Cardiac fibroblast (primary cell): ENCODE measurements around the gene CPPED1.
A peak's percentile ranks its signal among the peaks of the same experiment; 100 is the strongest.

Source experiments
- DNase-seq, 2 donors: peaks; one replicate each; pipeline versions ENCODE4 v3.0.0 to v3.0.0-alpha.2; 2010; ENCODE audit warnings: low read depth in 2 of 2
- H3K4me3 ChIP-seq, 2 donors: replicated peaks in 1 of 2; 1 replicate in 1 of 2; 2 replicates in 1 of 2; pipeline ENCODE4 v1.5.1; 2011; ENCODE audit warnings: low read depth in 2 of 2, low read length in 2 of 2, mild to moderate bottlenecking in 2 of 2, moderate library complexity in 1 of 2
- CTCF ChIP-seq: IDR thresholded peaks from one replicate; pipeline ENCODE4 v1.5.1; 2011; ENCODE audit warnings: low read depth, mild to moderate bottlenecking, low read length, inconsistent platforms

CPPED1 gene

DNA sequence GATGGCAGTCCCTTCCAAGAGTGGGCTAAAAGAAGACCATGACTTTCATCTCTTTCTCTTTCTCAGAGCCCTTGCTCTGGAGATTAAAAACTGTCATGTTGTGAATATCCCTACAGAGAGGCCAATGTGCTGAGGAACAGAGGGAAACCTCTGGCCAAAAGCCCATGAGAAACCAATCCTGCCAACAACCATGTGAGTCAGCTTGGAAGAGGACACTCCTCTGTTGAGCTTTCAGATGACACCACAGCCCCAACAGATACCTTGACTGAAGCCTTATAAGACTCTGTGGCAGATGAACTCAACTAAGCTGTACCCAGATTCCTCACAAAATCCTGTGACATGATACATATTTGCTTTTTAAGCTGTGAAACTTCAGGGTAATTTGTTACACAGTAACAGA, 19.6 kb downstream of the CPPED1 start:
- peak; percentile 35 to 48 for DNase-seq
- no peak for TF ChIP-seq CTCF

DNA sequence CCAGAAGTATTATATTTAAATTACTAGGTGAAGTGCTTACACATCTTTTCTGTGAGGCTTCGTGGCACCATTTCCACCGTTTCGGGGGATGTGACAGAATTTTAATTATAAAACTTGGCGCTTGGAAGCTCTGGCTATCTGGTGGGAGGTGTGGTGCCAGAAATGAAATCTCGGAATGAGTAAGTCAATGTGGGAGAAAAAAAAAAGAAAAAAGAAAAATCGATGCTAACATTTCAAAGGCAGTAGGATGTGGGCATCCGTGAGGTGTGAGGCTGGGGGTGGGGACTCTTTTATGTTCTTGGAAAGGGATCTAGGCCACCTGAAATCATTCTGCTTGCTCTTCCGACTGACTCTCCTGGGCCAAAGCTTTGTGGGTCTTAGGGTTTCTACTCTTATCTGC, 21.9 kb downstream of the CPPED1 start:
- no peak for TF ChIP-seq CTCF
- H3K4me3 ChIP-seq = no peak overlapping the region
- DNase-seq = no peak

More for the DNA sequence above, 19.6 kb downstream of the CPPED1 start:
- no peak overlapping the region for H3K4me3 ChIP-seq

DNA sequence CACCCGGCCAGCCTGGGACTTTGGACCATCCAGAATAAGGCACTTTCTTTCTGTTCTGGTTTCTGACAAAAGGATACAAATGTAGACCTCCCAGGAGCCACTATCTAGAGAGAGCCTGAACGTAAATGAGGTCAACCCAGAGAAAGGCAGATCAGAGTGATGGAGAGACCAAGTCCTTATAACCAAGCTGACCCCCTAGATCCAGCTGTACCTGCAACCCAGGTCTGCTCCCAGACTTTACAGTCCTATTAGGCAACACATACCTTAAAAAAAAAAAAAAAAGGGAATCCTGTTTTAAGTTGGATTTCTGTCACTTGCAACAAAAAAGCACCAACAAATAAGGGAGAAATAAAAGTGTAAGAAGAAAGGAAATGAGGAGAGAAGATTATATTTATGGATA, 23.2 kb downstream of the CPPED1 start:
- DNase-seq = no peak
- H3K4me3 ChIP-seq = no peak overlapping the region
- no peak for TF ChIP-seq CTCF

GRCh38 chr16:12778726-12779125, 25.0 kb downstream of the CPPED1 start:
- H3K4me3 ChIP-seq = no peak overlapping the region
- no peak for TF ChIP-seq CTCF
- DNase-seq = no peak

DNA sequence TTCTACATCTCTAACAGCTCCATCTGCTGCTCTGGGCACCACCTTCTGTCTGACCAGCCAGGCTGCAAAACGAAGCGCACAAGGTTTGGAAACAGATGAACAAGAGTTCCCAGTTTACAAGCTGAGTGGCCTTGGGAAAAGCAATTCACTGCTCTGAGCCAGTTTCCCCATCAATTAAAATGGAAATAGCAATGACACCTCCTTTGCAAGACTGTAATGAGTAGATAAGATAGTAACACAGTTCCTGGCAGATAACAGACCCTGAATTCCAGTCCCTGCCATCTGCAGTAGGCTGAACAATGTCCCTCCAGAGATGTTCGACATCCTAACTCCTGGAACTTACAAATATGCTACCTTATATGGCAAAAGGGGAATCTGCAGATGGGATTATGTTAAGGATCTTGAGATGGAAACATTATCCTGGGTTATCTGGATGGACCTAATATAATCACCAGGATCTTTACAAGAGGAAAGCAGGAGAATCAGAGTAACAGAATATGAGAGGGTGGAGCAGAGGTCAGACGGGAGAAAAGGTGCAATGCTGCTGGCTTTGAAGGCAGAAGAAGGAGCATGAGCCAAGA, 27.9 kb downstream of the CPPED1 start:
- DNase-seq = no peak
- TF ChIP-seq CTCF = no peak

GRCh38 chr16:12773221-12773620, 30.5 kb downstream of the CPPED1 start:
- H3K4me3 ChIP-seq = no peak overlapping the region
- no peak for DNase-seq
- no peak for TF ChIP-seq CTCF

More for the DNA sequence above, 27.9 kb downstream of the CPPED1 start:
- H3K4me3 ChIP-seq = no peak overlapping the region

DNA sequence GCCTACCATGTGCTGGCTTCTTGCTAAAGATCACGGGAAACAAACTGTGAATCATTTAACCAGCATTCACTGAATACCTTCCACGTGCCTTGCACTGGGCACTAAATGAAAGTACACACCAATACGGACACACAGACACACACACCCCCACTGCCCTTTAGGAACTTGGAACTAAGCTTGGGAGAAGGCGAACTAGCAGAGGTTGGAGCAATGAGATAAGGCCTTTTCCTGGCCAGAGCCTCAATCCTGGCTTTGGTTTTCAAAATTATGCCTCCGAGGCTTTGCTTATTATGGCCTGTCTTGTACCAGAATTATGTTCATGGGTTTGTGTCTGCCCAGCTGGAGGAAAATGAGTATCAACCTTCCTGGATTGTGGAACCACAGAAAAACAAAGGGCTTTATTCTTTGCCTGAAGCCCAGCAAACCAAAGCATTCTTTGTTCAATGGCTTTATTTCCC, 32.3 kb downstream of the CPPED1 start:
- DNase-seq = peak; percentile 26 to 49
- no peak overlapping the region for H3K4me3 ChIP-seq
- no peak for TF ChIP-seq CTCF
